Stomach smooth muscle (tissue), 2 donors: Measurements from ENCODE around the gene CWC25.
A peak's percentile ranks its signal among the peaks of the same experiment; 100 is the strongest.
"Not testable (repeated sequence)": the region's sequence is repeated elsewhere in the genome, so short reads cannot be mapped to it uniquely, and the experiment has no call there.

Experiments
- H3K27ac ChIP-seq: one replicate; pipeline ENCODE4 v1.7.0; 2013; ENCODE audit warnings: mild to moderate bottlenecking, low read length, inconsistent platforms
- H3K27me3 ChIP-seq, 2 donors: one replicate each; pipeline ENCODE4 v1.7.0; 2013; ENCODE audit warnings: low read length in 2 of 2; ENCODE audit not compliant: insufficient read depth in 2 of 2, control insufficient read depth in 1 of 2
- H3K36me3 ChIP-seq, 2 donors: one replicate each; pipeline ENCODE4 v1.7.0; 2013; ENCODE audit warnings: low read length in 2 of 2; ENCODE audit not compliant: control insufficient read depth in 2 of 2, insufficient read depth in 2 of 2
- H3K4me1 ChIP-seq: one replicate; pipeline ENCODE4 v1.7.0; 2013; ENCODE audit warnings: low read length; ENCODE audit not compliant: control insufficient read depth, insufficient read depth
- H3K4me3 ChIP-seq, 2 donors: one replicate each; pipeline ENCODE4 v1.7.0; 2013; ENCODE audit warnings: low read length in 2 of 2
- H3K9ac ChIP-seq, 2 donors: one replicate each; pipeline ENCODE4 v1.7.0; 2013; ENCODE audit warnings: low read length in 2 of 2, mild to moderate bottlenecking in 1 of 2
- H3K9me3 ChIP-seq, 2 donors: one replicate each; pipeline ENCODE4 v1.7.0; 2013; ENCODE audit warnings: low read length in 2 of 2; ENCODE audit not compliant: control insufficient read depth in 2 of 2
- donor health status: healthy.
- donor health status: Pancreatic carcinoma.

Gene CWC25

GRCh38 chr17:38797828-38798227 is 27.3 kb downstream of the CWC25 start:
- no peaks in the 10 kb centered on the region for H3K27me3 ChIP-seq
- peak overlapping the region; percentile 75 to 88 for H3K9ac ChIP-seq
- peak overlapping the region; percentile 46 for H3K27ac ChIP-seq
- H3K4me3 ChIP-seq: peak overlapping the region; percentile 84 to 93
- H3K9me3 ChIP-seq: no peaks in the 10 kb centered on the region
- H3K4me1 ChIP-seq: peaks cover 20% of the 10 kb centered on the region
- peaks cover 13 to 19% of the 10 kb centered on the region in 2 donors for H3K36me3 ChIP-seq

- Histone ChIP-seq H3K9ac (peak overlapping the region in 1 of 2 donors; percentile 58), H3K4me1 (peaks cover 20% of the 10 kb centered on the region), H3K9me3 (no peaks in the 10 kb centered on the region), H3K36me3 (peaks cover 11 to 15% of the 10 kb centered on the region in 2 donors), H3K4me3 (peak overlapping the region in 1 of 2 donors; percentile 93), H3K27me3 (no peaks in the 10 kb centered on the region), H3K27ac (no peak overlapping the region)
Measured at GRCh38 chr17:38797158-38797490, 28.0 kb downstream of the CWC25 start.

- Histone ChIP-seq H3K9ac (peak overlapping the region in 1 of 2 donors; percentile 58), H3K27ac (no peak overlapping the region), H3K4me1 (peaks cover 20% of the 10 kb centered on the region), H3K4me3 (peak overlapping the region in 1 of 2 donors; percentile 93), H3K9me3 (no peaks in the 10 kb centered on the region), H3K36me3 (peaks cover 6 to 10% of the 10 kb centered on the region in 2 donors), H3K27me3 (no peaks in the 10 kb centered on the region)
Measured at GRCh38 chr17:38796451-38797157, 28.5 kb downstream of the CWC25 start.

GRCh38 chr17:38794221-38794620 is 30.9 kb downstream of the CWC25 start:
- H3K27ac ChIP-seq: no peak overlapping the region
- peaks cover 0 to 5% of the 10 kb centered on the region in 2 donors for H3K36me3 ChIP-seq
- no peaks in the 10 kb centered on the region for H3K9me3 ChIP-seq
- H3K9ac ChIP-seq: no peak overlapping the region
- H3K4me1 ChIP-seq: peaks cover 23% of the 10 kb centered on the region
- H3K4me3 ChIP-seq: no peak overlapping the region
- no peaks in the 10 kb centered on the region for H3K27me3 ChIP-seq

- H3K36me3 ChIP-seq: peaks cover 5 to 11% of the 10 kb centered on the region in 2 donors
- H3K9ac ChIP-seq: no peak overlapping the region
- no peak overlapping the region for H3K27ac ChIP-seq
- no peaks in the 10 kb centered on the region for H3K9me3 ChIP-seq
- H3K4me1 ChIP-seq: peaks cover 6% of the 10 kb centered on the region
- no peaks in the 10 kb centered on the region for H3K27me3 ChIP-seq
- no peak overlapping the region for H3K4me3 ChIP-seq
Measured at GRCh38 chr17:38791162-38791561, 34.0 kb downstream of the CWC25 start.

GRCh38 chr17:38790148-38790707 is 34.9 kb downstream of the CWC25 start:
- not testable (repeated sequence) for H3K4me1 ChIP-seq, H3K4me3 ChIP-seq, H3K27ac ChIP-seq, H3K9me3 ChIP-seq, H3K9ac ChIP-seq, H3K27me3 ChIP-seq
- peaks cover 10 to 16% of the 10 kb centered on the region in 2 donors for H3K36me3 ChIP-seq

- H3K27ac ChIP-seq: no peak overlapping the region
- H3K27me3 ChIP-seq: no peaks in the 10 kb centered on the region
- H3K36me3 ChIP-seq: peaks cover 16 to 24% of the 10 kb centered on the region in 2 donors
- peaks cover 6% of the 10 kb centered on the region for H3K4me1 ChIP-seq
- no peak overlapping the region for H3K4me3 ChIP-seq
- no peak overlapping the region for H3K9ac ChIP-seq
- H3K9me3 ChIP-seq: no peaks in the 10 kb centered on the region
Measured at GRCh38 chr17:38789185-38789584, 35.9 kb downstream of the CWC25 start.

GRCh38 chr17:38787999-38788398 is 37.1 kb downstream of the CWC25 start:
- not testable (repeated sequence) for H3K4me3 ChIP-seq, H3K9me3 ChIP-seq, H3K27ac ChIP-seq, H3K27me3 ChIP-seq, H3K4me1 ChIP-seq, H3K9ac ChIP-seq
- H3K36me3 ChIP-seq: peaks cover 26 to 31% of the 10 kb centered on the region in 2 donors

GRCh38 chr17:38786372-38786771 is 38.7 kb downstream of the CWC25 start:
- peaks cover 37 to 40% of the 10 kb centered on the region in 2 donors for H3K36me3 ChIP-seq
- H3K4me3 ChIP-seq: no peak overlapping the region

GRCh38 chr17:38783227-38783626 is 41.9 kb downstream of the CWC25 start:
- Histone ChIP-seq H3K4me1 (peaks cover 2% of the 10 kb centered on the region), H3K36me3 (peaks cover 67 to 72% of the 10 kb centered on the region in 2 donors), H3K27me3 (no peaks in the 10 kb centered on the region), H3K27ac (no peak overlapping the region), H3K4me3 (no peak overlapping the region), H3K9me3 (no peaks in the 10 kb centered on the region), H3K9ac (no peak overlapping the region)

More at GRCh38 chr17:38786372-38786771, 38.7 kb downstream of the CWC25 start:
- no peaks in the 10 kb centered on the region for H3K9me3 ChIP-seq
- peaks cover 6% of the 10 kb centered on the region for H3K4me1 ChIP-seq
- no peak overlapping the region for H3K9ac ChIP-seq
- no peak overlapping the region for H3K27ac ChIP-seq
- no peaks in the 10 kb centered on the region for H3K27me3 ChIP-seq
